HFFc6 (cell line): ENCODE data around the gene IFFO2. TPM values are rescaled to one million over a fixed set of nuclear protein-coding genes. Genes with fewer than 3 reads are reported as not detected.

Experiments used
- DNase-seq: peaks from one replicate; pipeline ENCODE4 v3.0.0-alpha.2; 2018
- H3K27ac Mint-ChIP-seq: 2 replicates; pipeline ENCODE4 v1.8.0; 2020; ENCODE audit warnings: mild to moderate bottlenecking, mixed read lengths
- H3K27me3 Mint-ChIP-seq: 2 replicates; pipeline ENCODE4 v1.8.0; 2021; ENCODE audit warnings: mild to moderate bottlenecking, moderate library complexity, mixed read lengths; ENCODE audit not compliant: insufficient read depth
- H3K36me3 Mint-ChIP-seq: 2 replicates; pipeline ENCODE4 v1.8.0; 2021; ENCODE audit warnings: low read depth, mixed read lengths
- H3K4me1 Mint-ChIP-seq: 2 replicates; pipeline ENCODE4 v1.8.0; 2020; ENCODE audit warnings: low read depth, mixed read lengths
- H3K4me3 Mint-ChIP-seq: 2 replicates; pipeline ENCODE4 v1.8.0; 2020; ENCODE audit warnings: mild to moderate bottlenecking, moderate library complexity, mixed read lengths
- H3K9me3 Mint-ChIP-seq: 2 replicates; pipeline ENCODE4 v1.8.0; 2020; ENCODE audit warnings: mild to moderate bottlenecking, mixed read lengths
- CTCF ChIP-seq: fragments of 200-600 bp; sonication (generic); IDR thresholded peaks from 2 replicates; pipeline ENCODE4 v1.5.0; 2021; ENCODE audit warnings: antibody characterized with exemption, mild to moderate bottlenecking
- total RNA-seq, 6 experiments: library from RNA; stranded (reverse); fragmentation: NEBNext Ultra II Directional; extraction: Animal tissue kit (Norgen Biotek cat#: 25700); gene quantifications; 2 replicates in 1 of 6; 3 replicates in 5 of 6; pipeline ENCODE4 v1.2.3, GENCODE V29; 2021

IFFO2 gene
- total RNA-seq, 6 experiments from 2014 or later: 19.9 to 28.9 (median 21.0) TPM

- Mint-ChIP-seq H3K9me3 (no peaks in the 10 kb centered on the region), H3K27ac (no peak overlapping the region), H3K4me3 (no peak overlapping the region), H3K27me3 (peaks cover 3% of the 10 kb centered on the region), H3K4me1 (peaks cover 29% of the 10 kb centered on the region), H3K36me3 (no peaks in the 10 kb centered on the region)
- DNase-seq: no peak
- TF ChIP-seq CTCF: no peak
Measured at GRCh38 chr1:18960409-18960808, 3.9 kb upstream of the IFFO2 start.

- no peak for DNase-seq
- H3K9me3 Mint-ChIP-seq: no peaks in the 10 kb centered on the region
- H3K4me3 Mint-ChIP-seq: no peak overlapping the region
- H3K36me3 Mint-ChIP-seq: no peaks in the 10 kb centered on the region
- H3K4me1 Mint-ChIP-seq: peaks cover 28% of the 10 kb centered on the region
- H3K27ac Mint-ChIP-seq: no peak overlapping the region
- peaks cover 3% of the 10 kb centered on the region for H3K27me3 Mint-ChIP-seq
- TF ChIP-seq CTCF: no peak
Measured at GRCh38 chr1:18959591-18959990, 3.1 kb upstream of the IFFO2 start.

- no peak for DNase-seq
- peaks cover 3% of the 10 kb centered on the region for H3K27me3 Mint-ChIP-seq
- no peak for TF ChIP-seq CTCF
- peaks cover 46% of the 10 kb centered on the region for H3K4me1 Mint-ChIP-seq
- peak overlapping the region; percentile 48 for H3K27ac Mint-ChIP-seq
- peak overlapping the region; percentile 88 for H3K4me3 Mint-ChIP-seq
- H3K9me3 Mint-ChIP-seq: no peaks in the 10 kb centered on the region
- no peaks in the 10 kb centered on the region; the same call in 1 of the 2 replicates for H3K36me3 Mint-ChIP-seq
Measured at GRCh38 chr1:18957532-18958300, 1.2 kb upstream of the IFFO2 start.

GRCh38 chr1:18957136-18957521 is 653 bp upstream of the IFFO2 start:
- Mint-ChIP-seq H3K27ac (peak overlapping the region; percentile 77), H3K4me1 (peaks cover 46% of the 10 kb centered on the region), H3K9me3 (no peaks in the 10 kb centered on the region), H3K36me3 (no peaks in the 10 kb centered on the region; the same call in 1 of the 2 replicates), H3K4me3 (peak overlapping the region; percentile 88), H3K27me3 (peaks cover 2% of the 10 kb centered on the region)
- DNase-seq: no peak
- no peak for TF ChIP-seq CTCF

- Mint-ChIP-seq H3K27ac (peak overlapping the region; percentile 76), H3K4me1 (peaks cover 57% of the 10 kb centered on the region), H3K4me3 (peak overlapping the region; percentile 93), H3K9me3 (no peaks in the 10 kb centered on the region), H3K36me3 (no peaks in the 10 kb centered on the region; the same call in 1 of the 2 replicates), H3K27me3 (no peaks in the 10 kb centered on the region; the same call in 1 of the 2 replicates)
- no peak for DNase-seq
- peak; percentile 47; the same call in 1 of the 2 replicates for TF ChIP-seq CTCF
Measured at GRCh38 chr1:18955441-18956192, 859 bp downstream of the IFFO2 start.
